ENCODE measurements around the gene RSBN1L.
"Not testable (repeated sequence)": the region's sequence is repeated elsewhere in the genome, so short reads cannot be mapped to it uniquely, and the experiment has no call there.

The RSBN1L gene

GRCh38 chr7:77778535-77778934 is 82.3 kb downstream of the RSBN1L start:
- DNase-seq, result no peak

- no peak for DNase-seq
Observed at GRCh38 chr7:77782383-77782782, 86.1 kb downstream of the RSBN1L start.

- no peak for DNase-seq
Observed at GRCh38 chr7:77783111-77783510, 86.9 kb downstream of the RSBN1L start.

- no peak for DNase-seq
Observed at GRCh38 chr7:77783545-77783944, 87.3 kb downstream of the RSBN1L start.

- not testable (repeated sequence) for DNase-seq
Observed at GRCh38 chr7:77784426-77784825, 88.2 kb downstream of the RSBN1L start.

GRCh38 chr7:77786018-77786417 is 89.8 kb downstream of the RSBN1L start:
- DNase-seq, result no peak

GRCh38 chr7:77786741-77787140 is 90.5 kb downstream of the RSBN1L start:
- no peak for DNase-seq

GRCh38 chr7:77788327-77788902 is 92.2 kb downstream of the RSBN1L start:
- no peak for DNase-seq

- peak; percentile 76 for DNase-seq
Observed at GRCh38 chr7:77791336-77791735, 95.1 kb downstream of the RSBN1L start.

GRCh38 chr7:77791956-77792355 is 95.7 kb downstream of the RSBN1L start:
- DNase-seq, result no peak

GRCh38 chr7:77794000-77794399 is 97.7 kb downstream of the RSBN1L start:
- DNase-seq, result no peak

- no peak for DNase-seq
Observed at GRCh38 chr7:77796109-77796508, 99.8 kb downstream of the RSBN1L start.

GRCh38 chr7:77796960-77797359 is 100.7 kb downstream of the RSBN1L start:
- DNase-seq, result no peak

GRCh38 chr7:77797734-77798393 is 101.6 kb downstream of the RSBN1L start:
- DNase-seq, result no peak

GRCh38 chr7:77798394-77799077 is 102.3 kb downstream of the RSBN1L start, which contains the start of the genes PHTF2 and TMEM60:
PHTF2 (plus strand) TSS chr7:77798773.
TMEM60 (minus strand) TSS chr7:77798434; CDS start chr7:77794373, 4,061 bp downstream.
- DNase-seq, result peak; percentile 99

GRCh38 chr7:77799078-77799964 is 103.1 kb downstream of the RSBN1L start:
- no peak for DNase-seq

- DNase-seq, result no peak
Observed at GRCh38 chr7:77800158-77800557, 103.9 kb downstream of the RSBN1L start.

- DNase-seq, result no peak
Observed at GRCh38 chr7:77800730-77801129, 104.5 kb downstream of the RSBN1L start.

GRCh38 chr7:77802557-77803405 is 106.5 kb downstream of the RSBN1L start:
- no peak for DNase-seq

GRCh38 chr7:77806425-77806824 is 110.2 kb downstream of the RSBN1L start:
- no peak for DNase-seq

GRCh38 chr7:77808517-77808916 is 112.3 kb downstream of the RSBN1L start:
- DNase-seq, result no peak

Measured in NCI-H774 (cell line).